ENCODE measurements around the gene NSMF.

NSMF gene, protein sequence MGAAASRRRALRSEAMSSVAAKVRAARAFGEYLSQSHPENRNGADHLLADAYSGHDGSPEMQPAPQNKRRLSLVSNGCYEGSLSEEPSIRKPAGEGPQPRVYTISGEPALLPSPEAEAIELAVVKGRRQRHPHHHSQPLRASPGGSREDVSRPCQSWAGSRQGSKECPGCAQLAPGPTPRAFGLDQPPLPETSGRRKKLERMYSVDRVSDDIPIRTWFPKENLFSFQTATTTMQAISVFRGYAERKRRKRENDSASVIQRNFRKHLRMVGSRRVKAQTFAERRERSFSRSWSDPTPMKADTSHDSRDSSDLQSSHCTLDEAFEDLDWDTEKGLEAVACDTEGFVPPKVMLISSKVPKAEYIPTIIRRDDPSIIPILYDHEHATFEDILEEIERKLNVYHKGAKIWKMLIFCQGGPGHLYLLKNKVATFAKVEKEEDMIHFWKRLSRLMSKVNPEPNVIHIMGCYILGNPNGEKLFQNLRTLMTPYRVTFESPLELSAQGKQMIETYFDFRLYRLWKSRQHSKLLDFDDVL

GRCh38 chr9:137459152-137459600 is at the start of gene NSMF:
TSS of gene NSMF (minus strand) at chr9:137459334. CDS start at chr9:137459102, 232 bp downstream.
- peak; percentile 91 to 97 for DNase-seq

DNA sequence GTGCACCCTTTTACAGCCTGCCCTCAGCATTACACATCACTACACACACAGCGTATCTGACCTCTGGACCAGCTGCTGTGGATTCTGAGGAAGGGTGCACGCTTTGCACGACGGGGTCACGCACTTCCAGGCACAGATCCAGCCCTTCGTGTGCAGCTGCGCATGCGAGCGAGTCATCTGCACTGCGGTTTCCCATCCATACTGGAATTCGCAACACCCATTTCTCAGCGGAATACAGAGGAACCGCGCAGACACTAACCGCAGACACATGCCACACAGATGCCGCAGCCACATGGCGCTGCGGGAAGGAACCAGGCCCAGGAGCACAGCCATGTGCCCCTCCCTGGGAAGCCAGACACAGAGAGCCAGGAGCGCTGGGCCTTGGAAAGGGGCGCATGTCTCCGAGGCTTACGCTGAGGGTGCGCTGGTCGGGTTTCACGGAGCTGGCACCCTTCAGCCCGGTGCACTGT is 47.6 kb upstream of the NSMF start:
- DNase-seq: no peak

DNA sequence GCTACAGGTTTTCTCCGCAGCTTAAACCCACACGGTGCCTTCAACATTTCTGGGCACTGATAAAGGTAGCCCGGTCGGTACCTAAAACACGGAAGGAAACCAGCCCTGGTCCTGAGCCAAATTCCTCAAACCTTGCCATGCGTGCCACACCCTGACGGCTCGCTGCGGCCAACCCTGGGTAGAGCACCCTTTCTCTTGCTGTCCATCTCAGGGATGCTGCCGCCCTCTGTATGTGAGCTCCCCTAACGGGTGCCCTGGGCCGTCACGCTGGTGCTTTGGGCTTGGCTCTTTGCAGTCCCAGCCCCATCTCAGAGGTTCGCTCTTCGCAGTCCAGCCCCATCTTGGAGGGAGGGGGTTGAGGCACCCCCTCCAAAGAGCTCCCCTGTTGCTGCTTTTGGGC is 47.1 kb upstream of the NSMF start:
- no peak for DNase-seq

DNA sequence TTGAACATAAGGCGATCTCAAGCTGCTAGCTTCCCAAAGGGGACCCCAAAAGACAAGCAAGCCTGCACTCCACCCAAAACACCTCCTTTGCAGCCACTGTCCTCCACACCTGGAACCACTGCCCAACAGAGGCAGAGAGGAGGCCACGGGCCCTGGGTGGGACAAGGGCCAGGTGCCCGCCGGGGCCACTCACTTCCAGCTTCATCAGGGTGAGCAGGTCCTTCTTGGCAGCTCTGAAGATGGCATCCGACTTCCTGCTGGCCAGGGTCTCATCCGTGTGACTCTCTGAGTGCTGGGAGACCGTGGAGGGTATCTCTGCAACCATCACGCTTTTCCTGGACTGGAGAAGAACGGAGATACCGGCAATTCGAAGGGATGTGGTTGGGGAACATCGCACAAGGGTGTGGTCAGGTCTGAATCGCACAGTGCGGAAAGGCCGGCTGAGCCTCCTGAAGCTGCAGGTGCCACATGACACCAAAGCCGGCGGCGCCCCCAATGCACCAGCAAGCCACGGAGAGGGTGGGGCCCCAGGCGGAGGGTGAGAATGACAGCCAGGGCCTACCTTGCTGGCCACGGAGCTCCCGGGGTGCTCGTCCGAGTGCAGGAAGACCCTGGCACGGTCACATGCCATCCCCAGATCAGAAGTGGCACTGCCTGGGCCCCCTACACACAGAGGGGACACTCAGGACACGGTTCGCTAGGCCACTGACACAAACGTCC is 46.4 kb upstream of the NSMF start:
- DNase-seq: no peak

GRCh38 chr9:137504432-137504777 is 45.3 kb upstream of the NSMF start:
- DNase-seq: no peak

- DNase-seq: no peak
These were observed 43.1 kb upstream of the NSMF start for GRCh38 chr9:137502008-137502911.

DNA sequence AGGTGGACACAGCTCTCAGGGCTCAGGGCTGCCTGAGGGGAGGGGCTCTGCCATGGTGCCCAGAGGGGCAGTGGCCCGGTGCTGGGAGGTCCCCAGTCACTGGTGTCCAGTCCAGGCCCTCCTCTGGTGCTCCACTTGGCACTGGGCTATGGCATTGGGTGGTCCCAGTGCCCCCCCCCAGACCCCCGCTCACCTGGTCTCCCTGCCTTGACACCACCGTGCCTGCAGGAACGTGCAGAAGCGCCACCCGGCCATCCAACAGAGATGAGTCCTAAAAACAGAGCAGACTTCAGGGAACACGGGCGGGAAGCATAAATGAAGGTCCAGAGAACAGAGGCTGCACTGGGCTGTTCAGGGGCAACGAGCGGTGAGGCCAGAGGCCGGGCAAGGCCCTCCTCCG is 42.3 kb upstream of the NSMF start:
- no peak for DNase-seq

DNA sequence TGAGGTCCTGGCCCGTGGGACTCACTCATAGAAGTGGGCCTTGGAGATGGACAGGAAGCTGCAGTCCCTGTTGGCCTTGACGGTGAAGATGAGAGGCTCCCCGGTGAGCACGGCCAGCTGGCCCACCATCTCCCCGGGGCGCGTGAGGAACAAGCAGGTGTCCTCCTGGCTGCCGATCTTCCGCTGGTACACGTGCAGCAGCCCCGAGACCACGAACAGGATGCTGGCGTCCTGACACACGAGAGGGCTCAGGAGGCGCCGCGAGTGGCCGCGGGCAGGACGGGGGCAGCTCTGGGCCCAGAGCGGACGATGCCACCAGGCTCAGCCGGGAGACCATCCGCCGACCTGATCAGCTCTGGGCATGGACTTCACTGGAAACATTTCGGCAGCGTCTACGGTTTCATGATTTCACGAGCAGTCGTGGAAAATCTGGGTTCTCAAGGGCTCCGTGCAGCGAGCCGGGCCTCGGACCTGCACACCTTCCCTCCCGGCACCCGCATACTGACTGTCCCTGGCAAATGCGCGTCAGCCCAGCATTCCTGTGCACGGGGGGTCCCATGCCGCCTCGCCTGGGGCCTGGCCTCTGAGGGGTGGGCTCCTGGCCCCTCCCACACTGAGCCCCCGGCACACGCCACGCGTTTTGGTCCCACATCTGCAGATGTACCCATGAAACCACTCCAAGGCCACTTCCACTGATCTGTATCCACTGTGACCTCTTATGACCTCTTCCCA is 41.7 kb upstream of the NSMF start:
- no peak for DNase-seq

GRCh38 chr9:137499858-137500661 is 40.9 kb upstream of the NSMF start:
- DNase-seq: no peak

DNA sequence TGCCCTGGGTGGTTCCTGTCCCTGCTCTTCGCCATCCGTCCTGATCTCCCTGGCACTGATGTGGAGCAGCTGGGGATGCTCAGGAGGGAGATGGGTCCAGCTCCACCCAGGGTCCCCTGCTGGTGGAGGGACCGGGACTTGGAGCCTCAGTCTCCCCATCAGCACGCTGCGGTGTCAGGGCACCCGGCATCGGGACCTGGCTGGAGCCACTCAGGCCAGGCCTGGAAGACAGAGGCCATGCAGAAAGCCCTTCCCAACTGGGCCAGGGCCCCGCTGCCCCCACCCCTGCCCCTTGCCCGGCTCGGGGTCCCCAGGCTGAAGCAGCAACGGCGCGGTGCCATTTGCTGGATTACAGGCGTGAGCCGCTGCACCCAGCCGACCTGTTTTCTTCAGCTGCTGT is 40.3 kb upstream of the NSMF start:
- no peak for DNase-seq

- DNase-seq: no peak
These were observed 39.6 kb upstream of the NSMF start for GRCh38 chr9:137498720-137499150.

DNA sequence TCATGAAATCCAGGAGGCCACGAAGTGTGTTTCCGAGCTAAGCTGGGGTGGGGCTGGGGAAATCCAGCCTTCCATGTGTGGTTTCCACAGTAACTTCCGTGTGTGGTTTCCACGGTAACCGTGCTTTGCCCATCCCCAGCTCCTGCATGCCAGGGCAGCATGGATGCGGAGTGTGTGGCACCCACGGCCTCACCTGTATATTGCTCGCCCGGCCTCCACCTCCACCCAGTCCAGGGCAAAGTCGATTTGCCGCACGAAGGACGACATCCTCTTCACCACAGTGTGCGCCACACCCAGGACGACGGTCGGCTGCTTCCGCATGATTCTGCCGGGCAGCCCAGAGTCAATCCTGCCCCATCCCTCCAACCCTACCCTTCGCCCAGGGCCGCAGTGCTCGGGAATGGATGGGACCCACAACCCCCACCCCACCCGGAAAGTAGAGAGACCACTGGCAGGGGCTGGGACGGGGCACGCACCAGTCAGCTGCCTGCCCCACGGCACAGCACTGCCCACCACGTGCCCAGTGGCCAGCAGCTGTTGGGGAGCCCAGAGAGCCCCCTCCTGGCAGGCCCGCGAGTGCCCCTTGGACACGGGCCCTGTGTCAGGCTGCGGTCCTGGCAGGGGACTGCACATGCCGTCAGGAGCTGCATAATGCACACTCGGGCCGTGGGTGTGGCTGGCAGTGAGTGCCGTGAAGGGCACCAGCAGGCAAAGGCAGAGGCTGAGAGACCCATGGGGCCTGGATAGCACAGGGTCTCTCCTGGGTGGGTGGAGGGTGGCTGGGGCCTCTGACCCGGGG is 39.0 kb upstream of the NSMF start:
- no peak for DNase-seq

GRCh38 chr9:137496601-137497375 is 37.7 kb upstream of the NSMF start:
- DNase-seq: no peak

DNA sequence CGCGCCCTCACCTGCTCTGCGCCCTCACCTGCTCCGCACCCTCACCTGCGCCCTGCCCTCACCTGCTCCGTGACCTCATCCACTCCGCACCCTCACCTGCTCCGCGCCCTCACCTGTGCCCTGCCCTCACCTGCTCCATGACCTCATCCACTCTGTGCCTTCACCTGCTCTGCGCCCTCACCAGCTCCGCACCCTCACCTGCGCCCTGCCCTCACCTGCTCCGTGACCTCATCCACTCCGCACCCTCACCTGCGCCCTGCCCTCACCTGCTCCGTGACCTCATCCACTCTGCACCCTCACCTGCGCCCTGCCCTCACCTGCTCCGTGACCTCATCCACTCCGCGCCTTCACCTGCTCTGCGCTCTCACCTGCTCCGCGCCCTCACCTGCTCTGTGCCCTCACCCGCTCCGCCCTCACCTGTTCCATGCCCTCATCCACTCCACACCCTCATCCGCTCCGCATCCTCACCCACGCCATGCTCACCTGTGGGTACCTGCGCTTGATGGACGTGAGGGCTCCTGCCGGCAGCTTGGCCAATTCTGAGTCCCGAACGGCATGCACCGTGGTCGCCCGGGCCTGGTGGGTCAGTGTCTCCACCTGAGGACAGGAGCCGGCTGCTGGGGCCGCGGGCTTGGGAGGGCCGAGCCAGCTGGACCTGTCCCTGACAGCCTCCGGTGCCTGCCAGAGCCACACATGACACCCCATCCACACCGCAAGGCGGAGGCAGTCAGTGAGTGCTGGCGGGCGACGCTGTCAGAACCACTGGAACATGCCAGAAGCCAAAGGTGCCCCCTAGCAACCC is 35.6 kb upstream of the NSMF start:
- no peak for DNase-seq

GRCh38 chr9:137494104-137494544 is 35.0 kb upstream of the NSMF start:
- DNase-seq: no peak

DNA sequence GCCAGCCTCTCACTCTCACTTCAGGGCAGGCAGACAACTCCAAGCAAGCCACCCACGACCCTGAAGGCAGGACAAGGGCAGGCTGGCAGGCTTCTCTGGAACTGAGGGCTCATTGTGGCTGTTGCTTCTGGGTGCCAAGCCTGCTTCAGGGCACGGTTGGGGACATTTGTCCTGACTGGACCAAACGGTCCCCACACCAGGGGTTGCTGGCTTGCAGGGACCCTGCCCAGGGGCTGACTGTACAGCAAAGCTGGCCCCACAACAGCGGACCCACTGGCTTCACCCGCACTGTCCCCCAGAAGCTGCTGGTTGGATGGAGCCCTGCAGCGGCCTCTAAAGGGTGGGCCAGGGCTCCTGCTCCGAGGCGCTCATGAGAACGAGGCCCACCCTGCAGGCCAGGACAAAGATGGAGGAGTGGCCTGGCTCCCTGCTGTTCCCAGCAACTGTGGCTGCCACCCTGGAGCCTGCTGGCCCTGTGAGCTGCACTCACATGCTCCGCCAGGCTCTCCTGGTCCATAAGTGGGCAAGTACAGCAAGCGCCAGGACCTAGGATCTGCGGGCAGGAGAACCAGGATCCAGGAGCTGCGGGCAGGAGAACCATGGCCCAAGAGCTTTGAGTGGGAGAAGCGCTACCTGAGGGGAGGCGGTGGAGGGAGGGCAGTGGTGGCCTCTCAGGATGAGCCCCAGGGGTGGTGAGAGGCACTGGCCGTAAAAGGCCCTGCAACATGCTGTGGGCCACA is 34.4 kb upstream of the NSMF start:
- DNase-seq: no peak

DNA sequence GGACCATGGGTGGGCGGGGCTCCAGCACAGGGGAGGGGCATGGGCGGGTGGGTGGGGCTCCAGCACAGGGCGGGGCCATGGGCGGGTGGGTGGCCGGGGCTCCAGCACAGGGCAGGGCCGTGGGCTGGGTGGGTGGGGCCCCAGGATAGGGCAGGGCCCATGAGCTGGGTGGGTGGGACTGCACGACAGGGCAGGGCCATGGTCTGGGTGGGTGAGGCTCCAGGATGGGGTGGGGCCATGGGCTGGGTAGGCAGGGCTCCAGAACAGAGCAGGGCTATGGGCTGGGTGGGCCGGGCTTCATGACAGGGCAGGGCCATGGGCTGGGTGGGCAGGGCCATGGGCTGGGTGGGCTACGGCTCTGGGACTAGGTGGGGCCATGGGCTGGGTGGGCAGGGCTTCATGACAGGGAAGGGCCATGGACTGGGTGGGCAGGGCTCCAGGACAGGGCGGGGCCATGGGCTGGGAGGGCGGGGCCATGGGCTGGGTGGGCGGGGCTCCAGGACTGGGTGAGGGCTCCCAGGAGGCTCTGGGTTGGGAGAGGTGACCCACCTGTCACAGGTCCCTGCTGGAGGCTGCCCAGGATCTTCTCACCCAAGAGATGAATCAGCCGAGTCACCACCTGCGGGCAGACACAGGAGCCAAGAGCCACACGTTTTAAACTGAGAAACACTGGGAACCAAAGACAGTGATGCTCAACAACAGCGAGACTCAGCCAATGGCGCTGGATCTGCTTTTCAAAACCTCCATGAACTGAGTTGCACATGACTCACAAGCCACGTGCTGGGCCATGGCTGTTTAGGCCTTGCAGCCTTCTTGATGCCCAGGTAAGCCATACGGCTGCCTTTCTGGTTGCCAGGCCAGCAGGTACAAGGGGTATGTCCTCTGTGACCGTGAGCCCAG is 33.6 kb upstream of the NSMF start:
- DNase-seq: peak in 1 of 2 donors; percentile 11

All from stimulated activated CD4-positive, alpha-beta T cell treated with anti-CD3 and anti-CD28 coated beads, Interleukin-2, amount 100 ng/mL, for 48 hours (primary cell).